GM12874 (cell line): ENCODE results near the gene CYB5A.

Source experiments
- CTCF ChIP-seq: IDR thresholded peaks from 2 replicates; pipeline ENCODE4 v1.5.1; 2011; ENCODE audit warnings: low read depth, mild to moderate bottlenecking, control low read depth, low read length, moderate library complexity; ENCODE audit not compliant: insufficient read depth

CYB5A gene

DNA sequence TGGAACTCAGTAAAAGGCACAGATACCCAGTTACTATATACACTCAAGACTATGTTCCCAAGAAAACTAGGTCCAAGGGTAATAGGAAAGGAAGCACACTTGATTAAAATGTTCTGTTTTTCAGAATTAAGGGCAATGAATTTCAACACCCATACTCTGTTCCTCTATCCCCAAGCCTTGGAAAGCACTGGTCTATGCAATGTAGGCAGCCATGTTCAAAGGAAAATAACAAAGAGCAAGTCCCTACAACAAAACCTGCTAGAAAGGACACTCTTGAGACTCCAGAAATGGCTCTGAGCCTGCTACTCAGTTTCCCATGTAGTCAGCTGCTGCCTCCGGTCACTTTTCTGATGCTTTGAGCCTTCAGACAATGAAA is 6.8 kb downstream of the CYB5A start:
- no peak for TF ChIP-seq CTCF

DNA sequence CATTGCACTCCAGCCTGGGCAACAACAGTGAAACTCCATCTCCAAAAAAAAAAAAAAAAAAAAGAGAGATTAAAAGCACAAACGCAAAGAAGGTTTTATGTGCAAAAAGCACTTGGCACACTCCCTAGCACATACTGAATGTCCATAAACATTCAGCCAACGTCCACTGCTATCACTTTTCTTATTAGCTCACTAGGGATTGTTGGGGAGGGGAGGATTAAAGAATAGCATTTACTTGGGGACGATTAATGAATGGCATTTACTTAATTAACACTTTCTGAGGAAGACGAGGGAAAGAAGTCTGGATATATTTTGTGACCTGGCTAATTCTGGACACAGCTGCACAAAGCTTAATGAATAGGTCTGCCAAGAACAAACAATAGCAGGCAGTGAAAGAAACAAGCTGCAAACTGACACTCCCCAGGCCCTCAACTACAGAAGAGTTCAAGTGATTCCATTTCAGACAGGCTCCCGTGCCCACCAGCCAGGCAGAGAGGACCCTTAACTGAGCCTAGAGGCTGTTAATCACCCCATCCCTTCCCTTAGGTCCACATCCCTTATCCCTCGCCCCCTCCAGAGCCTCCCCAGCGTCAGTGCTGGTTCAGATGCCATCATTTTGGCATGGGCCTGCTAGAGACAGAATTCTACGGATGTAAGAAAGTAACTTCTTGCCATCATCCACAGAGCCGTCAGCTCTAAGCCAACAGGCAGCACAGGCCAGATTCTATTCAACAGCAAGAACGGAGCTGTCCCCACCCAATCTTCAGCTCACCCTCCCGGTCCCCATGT is 7.4 kb downstream of the CYB5A start:
- no peak for TF ChIP-seq CTCF

DNA sequence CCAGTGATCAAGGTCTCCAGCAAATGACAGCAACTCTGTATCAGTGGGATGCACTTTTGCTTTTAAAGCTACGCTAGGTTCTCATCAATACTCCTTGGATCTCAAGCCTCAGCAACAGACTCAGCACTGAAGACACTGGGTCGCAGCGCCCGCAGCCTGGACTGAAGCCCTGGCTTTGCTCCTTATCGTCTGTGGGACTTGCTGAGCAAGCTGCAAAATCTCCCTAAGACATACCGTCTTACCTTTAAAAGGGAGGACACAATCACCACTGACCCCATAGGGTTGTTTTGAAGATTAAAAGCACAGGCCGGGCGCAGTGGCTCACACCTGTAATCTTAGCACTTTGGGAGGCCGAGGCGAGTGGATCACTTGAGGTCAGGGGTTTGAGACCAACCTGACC is 8.1 kb downstream of the CYB5A start:
- TF ChIP-seq CTCF = no peak

DNA sequence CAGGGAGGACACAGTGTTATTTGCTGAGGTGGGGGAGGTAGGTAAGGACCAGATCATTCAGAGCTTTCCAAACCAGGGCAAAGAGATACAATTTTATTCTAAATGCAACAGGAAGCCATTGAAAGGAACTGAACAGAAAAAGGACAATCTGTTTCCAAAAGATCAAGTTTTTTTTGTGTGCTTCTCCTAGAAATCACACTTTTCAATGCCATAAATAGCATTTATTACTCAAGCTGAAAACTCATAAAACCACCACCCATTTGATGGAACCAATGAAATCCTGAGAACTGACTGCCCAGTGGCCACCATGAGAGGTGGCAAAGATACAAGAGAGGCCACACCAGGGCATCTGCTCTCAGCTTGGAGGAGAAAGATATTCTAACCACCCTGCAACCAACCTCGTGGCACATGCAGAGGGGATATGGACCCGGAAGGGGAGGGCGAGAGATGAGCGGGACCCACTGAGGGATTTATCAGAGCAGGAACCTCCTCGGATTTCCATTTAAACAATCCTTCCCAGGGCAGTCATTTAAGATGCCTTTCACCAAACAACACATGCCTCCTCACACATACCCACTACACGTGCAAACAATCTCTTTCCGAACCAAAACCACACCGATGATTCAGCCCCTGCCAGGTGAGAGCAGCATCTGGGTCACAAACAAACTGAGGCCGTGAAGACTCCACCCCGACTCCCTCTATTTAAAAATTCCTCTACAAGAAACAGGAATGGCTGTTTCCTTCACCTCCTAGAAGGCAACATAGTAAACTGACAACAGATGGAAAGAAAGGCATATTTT is 8.8 kb downstream of the CYB5A start:
- TF ChIP-seq CTCF = no peak

DNA sequence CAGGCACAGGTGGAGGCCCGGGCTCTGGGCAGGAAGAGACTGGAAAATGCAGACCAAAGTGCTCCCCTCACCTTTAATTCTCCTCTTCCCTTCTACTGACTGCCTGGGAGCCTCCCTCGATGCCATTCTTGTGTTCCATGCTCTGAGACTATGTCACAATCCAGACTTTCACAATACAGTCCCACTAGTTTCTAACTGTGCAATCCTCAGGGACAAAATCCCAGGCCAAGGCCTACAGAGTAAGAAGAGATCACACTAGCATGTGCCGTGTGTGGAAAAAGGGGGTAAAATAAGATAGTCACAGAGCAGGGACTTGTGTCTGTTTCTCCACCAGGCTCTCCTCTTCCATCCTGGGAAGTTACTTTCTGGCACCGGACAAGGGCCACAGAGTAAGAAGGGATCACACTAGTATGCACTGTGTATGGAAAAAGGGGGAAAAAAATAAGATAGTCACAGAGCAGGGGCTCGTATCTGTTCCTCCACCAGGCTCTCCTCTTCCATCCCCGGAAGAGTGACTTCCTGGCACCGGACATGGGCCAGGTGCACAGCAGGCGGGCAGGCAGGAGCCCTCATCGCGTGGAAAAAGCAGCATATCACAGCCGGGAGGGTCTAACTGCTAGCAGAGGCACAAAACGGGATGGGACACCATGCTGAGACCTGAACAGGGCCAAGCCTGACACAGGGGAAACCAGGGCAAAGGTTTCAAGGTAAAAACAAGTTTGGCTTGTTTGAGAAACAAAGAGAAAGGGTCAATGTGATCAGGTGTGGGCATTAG is 9.6 kb downstream of the CYB5A start:
- TF ChIP-seq CTCF = no peak

GRCh38 chr18:74281011-74281979 is 10.5 kb downstream of the CYB5A start:
- no peak for TF ChIP-seq CTCF

DNA sequence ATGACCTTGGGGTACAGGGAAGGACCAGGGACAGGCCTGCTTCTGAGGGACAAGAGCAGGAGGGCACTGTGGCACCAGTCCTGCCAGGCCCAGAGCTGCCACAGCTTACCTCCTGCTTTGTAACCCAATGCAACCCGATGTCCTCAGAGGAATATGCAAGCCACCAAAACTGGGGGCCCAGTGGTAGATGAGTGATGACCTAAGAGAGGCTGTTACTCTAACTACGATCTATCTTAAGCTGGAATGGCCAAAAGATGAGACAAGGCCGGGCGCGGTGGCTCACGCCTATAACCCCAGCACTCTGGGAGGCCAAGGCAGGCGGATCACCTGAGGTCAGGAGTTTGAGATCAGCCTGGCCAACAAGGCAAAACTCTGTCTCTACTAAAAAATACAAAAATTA is 12.8 kb downstream of the CYB5A start:
- TF ChIP-seq CTCF = no peak
